Liver (tissue), 9 donors: ENCODE results near the gene CDC42BPB. TPM values are rescaled to one million over a fixed set of nuclear protein-coding genes. Genes with fewer than 3 reads are reported as not detected.

Experiments used
- DNase-seq: peaks from one replicate; pipeline ENCODE4 v3.0.0-alpha.2; 2017; ENCODE audit warnings: low spot score
- H3K27ac ChIP-seq, 2 donors: one replicate each; pipeline ENCODE4 v1.7.0; 2013; ENCODE audit warnings: inconsistent platforms in 2 of 2, low read length in 2 of 2, control low read depth in 1 of 2, low read depth in 1 of 2, mild to moderate bottlenecking in 1 of 2
- H3K27me3 ChIP-seq, 4 donors: one replicate each; pipeline versions ENCODE4 v1.6.1 to v1.7.0; 2013; ENCODE audit warnings: low read length in 3 of 4, inconsistent platforms in 1 of 4, mild to moderate bottlenecking in 1 of 4, moderate library complexity in 1 of 4; ENCODE audit not compliant: control insufficient read depth in 4 of 4, insufficient read depth in 4 of 4
- H3K36me3 ChIP-seq, 4 donors: one replicate each; pipeline versions ENCODE4 v1.6.1 to v1.7.0; 2013; ENCODE audit warnings: low read length in 3 of 4, mild to moderate bottlenecking in 3 of 4, low read depth in 1 of 4, moderate library complexity in 1 of 4; ENCODE audit not compliant: control insufficient read depth in 4 of 4, insufficient read depth in 3 of 4
- H3K4me1 ChIP-seq, 4 donors: one replicate each; pipeline versions ENCODE4 v1.6.1 to v1.7.0; 2013; ENCODE audit warnings: low read length in 3 of 4, mild to moderate bottlenecking in 3 of 4, moderate library complexity in 1 of 4; ENCODE audit not compliant: control insufficient read depth in 4 of 4, insufficient read depth in 4 of 4
- H3K4me3 ChIP-seq, 3 donors: one replicate each; pipeline versions ENCODE4 v1.6.1 to v1.7.0; 2013; ENCODE audit warnings: low read length in 3 of 3, control low read depth in 1 of 3, low read depth in 1 of 3, mild to moderate bottlenecking in 1 of 3
- H3K9ac ChIP-seq, 2 donors: one replicate each; pipeline ENCODE4 v1.7.0; 2013; ENCODE audit warnings: low read length in 2 of 2, mild to moderate bottlenecking in 2 of 2, moderate library complexity in 2 of 2, control low read depth in 1 of 2, low read depth in 1 of 2
- H3K9me3 ChIP-seq, 4 donors: one replicate each; pipeline versions ENCODE4 v1.6.1 to v1.7.0; 2013; ENCODE audit warnings: low read length in 3 of 4; ENCODE audit not compliant: control insufficient read depth in 4 of 4
- ATF3 ChIP-seq: IDR thresholded peaks from 2 replicates; pipeline ENCODE4 v1.6.1; 2016; ENCODE audit warnings: antibody characterized with exemption
- EGR1 ChIP-seq, 2 donors: IDR thresholded peaks; 2 replicates each; pipeline ENCODE4 v1.6.1; 2016 to 2018; ENCODE audit warnings: antibody characterized with exemption in 2 of 2, low read depth in 2 of 2
- FOXA1 ChIP-seq: IDR thresholded peaks from 2 replicates; pipeline ENCODE4 v1.6.1; 2016; ENCODE audit warnings: antibody characterized with exemption
- FOXA2 ChIP-seq: IDR thresholded peaks from 2 replicates; pipeline ENCODE4 v1.6.1; 2016; ENCODE audit warnings: antibody characterized with exemption
- GABPA ChIP-seq, 2 donors: IDR thresholded peaks in 1 of 2; conservative IDR thresholded peaks in 1 of 2; 2 replicates each; pipeline ENCODE4 v1.6.1; 2016; ENCODE audit warnings: antibody characterized with exemption in 2 of 2, mild to moderate bottlenecking in 1 of 2, moderate library complexity in 1 of 2
- HNF4A ChIP-seq, 2 donors: conservative IDR thresholded peaks; 2 replicates each; pipeline ENCODE4 v1.6.1; 2016; ENCODE audit warnings: antibody characterized with exemption in 2 of 2, mild to moderate bottlenecking in 2 of 2
- HNF4G ChIP-seq: IDR thresholded peaks from 2 replicates; pipeline ENCODE4 v1.6.1; 2016; ENCODE audit warnings: antibody characterized with exemption
- JUND ChIP-seq, 2 donors: IDR thresholded peaks; 2 replicates each; pipeline ENCODE4 v1.6.1; 2016; ENCODE audit warnings: antibody characterized with exemption in 2 of 2
- NR2F2 ChIP-seq: IDR thresholded peaks from 2 replicates; pipeline ENCODE4 v1.6.1; 2016; ENCODE audit warnings: antibody characterized with exemption
- RAD21 ChIP-seq, 2 donors: IDR thresholded peaks; 2 replicates each; pipeline ENCODE4 v1.6.1; 2016; ENCODE audit warnings: antibody characterized with exemption in 2 of 2, mild to moderate bottlenecking in 2 of 2
- REST ChIP-seq: IDR thresholded peaks from 2 replicates; pipeline ENCODE4 v1.6.1; 2016; ENCODE audit warnings: antibody characterized with exemption, mild to moderate bottlenecking
- RXRA ChIP-seq, 2 donors: IDR thresholded peaks; 2 replicates each; pipeline ENCODE4 v1.6.1; 2017 to 2018; ENCODE audit warnings: antibody characterized with exemption in 2 of 2, mild to moderate bottlenecking in 1 of 2
- SP1 ChIP-seq: IDR thresholded peaks from 2 replicates; pipeline ENCODE4 v1.6.1; 2018; ENCODE audit warnings: antibody characterized with exemption, mild to moderate bottlenecking
- TAF1 ChIP-seq: conservative IDR thresholded peaks from 2 replicates; pipeline ENCODE4 v1.6.1; 2016; ENCODE audit warnings: antibody characterized with exemption, mild to moderate bottlenecking
- YY1 ChIP-seq: IDR thresholded peaks from 2 replicates; pipeline ENCODE4 v1.6.1; 2016; ENCODE audit warnings: antibody characterized with exemption, mild to moderate bottlenecking
- ZBTB33 ChIP-seq: IDR thresholded peaks from 2 replicates; pipeline ENCODE4 v1.6.1; 2016; ENCODE audit warnings: antibody characterized with exemption
- WGBS: extraction: QIAGEN DNeasy Blood & Tissue Kit; methylation state at CpG from one replicate; pipeline ENCODE4 v1.1.7; 2013; 5-methylcytosine and 5-hydroxymethylcytosine counted together
- polyA plus RNA-seq, 2 donors: library from polyadenylated mRNA; stranded (reverse) in 1 of 2; unstranded in 1 of 2; fragments of 200-250 nt in 1 of 2; fragments of >200 nt in 1 of 2; fragmentation: Nextera tagmentation in 1 of 2; extraction: Ambion mirVana in 1 of 2; gene quantifications; one replicate each; pipeline versions ENCODE4 v1.2.1 to v1.2.3, GENCODE V29; 2013 to 2015
- total RNA-seq, 2 donors: library from RNA; depleted of rRNA; stranded (reverse); fragments of >200 nt; gene quantifications; one replicate each; pipeline ENCODE4 v1.2.3, GENCODE V29; 2014
- TF ChIP-seq, protein P1 (sequence below): IDR thresholded peaks from 2 replicates; pipeline ENCODE4 v1.6.1; 2016; ENCODE audit warnings: antibody characterized with exemption
- TF ChIP-seq, protein P2 (sequence below): fragments of 150-350 bp; IDR thresholded peaks from 2 replicates; pipeline ENCODE4 v1.5.1; 2017; ENCODE audit warnings: improper control_type of control experiment, low read depth, low read length; ENCODE audit not compliant: missing input control
- donor health status: healthy.
- donor health status: healthy.
- donor health status: healthy.
- donor health status: healthy.
- donor health status: healthy.

The CDC42BPB gene
- total and polyA plus RNA-seq, 4 donors: 4.1 to 78.7 (median 29.7) TPM

DNA sequence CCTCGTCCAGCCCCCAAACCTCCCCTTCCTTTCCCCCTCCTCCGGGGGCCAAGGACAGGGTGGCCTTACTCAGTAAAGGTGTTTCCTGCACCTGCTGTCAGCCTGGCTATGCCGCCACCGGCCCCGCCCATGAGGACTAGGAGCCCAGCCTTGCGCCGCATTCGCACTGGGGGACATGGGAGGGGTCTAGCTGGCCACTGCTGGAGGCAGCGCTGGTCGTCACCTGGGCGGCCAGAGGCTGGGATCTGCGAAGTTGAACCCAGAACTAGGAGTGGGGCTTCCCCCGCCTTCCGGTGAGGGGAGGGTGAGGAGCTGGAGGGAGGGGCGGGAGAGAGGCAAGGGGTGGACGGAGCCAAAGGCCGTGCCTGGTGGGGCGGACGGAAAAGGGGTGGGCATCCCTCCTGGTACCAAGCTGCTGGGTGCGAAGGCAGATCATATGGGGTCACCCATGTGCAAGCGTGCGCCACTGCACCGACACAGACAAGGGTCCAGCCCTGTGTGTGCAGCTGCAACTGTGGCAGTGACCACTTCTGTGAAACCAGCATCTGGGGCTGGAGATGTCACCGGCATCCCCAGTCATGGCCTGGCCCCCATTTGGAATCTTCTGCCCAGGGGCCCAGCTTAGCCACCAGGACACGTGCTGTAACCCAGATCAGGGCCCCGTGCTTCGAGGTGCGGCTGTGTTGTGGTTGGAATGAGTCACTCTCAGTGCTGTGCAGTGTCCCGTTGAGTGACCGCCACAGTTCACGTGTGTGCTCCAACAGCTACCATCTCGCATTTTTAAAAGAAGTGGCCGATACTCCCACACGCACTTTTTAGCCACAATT lies 126.4 kb downstream of the CDC42BPB start:
- no peaks in the 10 kb centered on the region for H3K9me3 ChIP-seq
- peaks cover 0 to 3% (median 0%) of the 10 kb centered on the region in 4 donors for H3K36me3 ChIP-seq
- H3K27me3 ChIP-seq: peaks cover 0 to 2% (median 0%) of the 10 kb centered on the region in 4 donors
- no peak overlapping the region for H3K27ac ChIP-seq
- TF ChIP-seq JUND (IDR thresholded peaks at IDR 0.05) (no peak), RAD21 (IDR thresholded peaks at IDR 0.05) (no peak), YY1 (no peak), ATF3 (no peak), HNF4G (no peak), REST (no peak), FOXA2 (no peak), NR2F2 (no peak), HNF4A (conservative IDR thresholded peaks at IDR 0.05) (no peak), RXRA (IDR thresholded peaks at IDR 0.05) (no peak), SP1 (no peak)
- TF ChIP-seq, protein P1, sequence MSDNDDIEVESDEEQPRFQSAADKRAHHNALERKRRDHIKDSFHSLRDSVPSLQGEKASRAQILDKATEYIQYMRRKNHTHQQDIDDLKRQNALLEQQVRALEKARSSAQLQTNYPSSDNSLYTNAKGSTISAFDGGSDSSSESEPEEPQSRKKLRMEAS: no peak
- WGBS: 84% methylated on average over 34 of the region's 34 CpGs
- no peak overlapping the region for H3K4me3 ChIP-seq
- no peak for DNase-seq
- H3K4me1 ChIP-seq: peaks cover 2 to 28% (median 19%) of the 10 kb centered on the region in 4 donors
- H3K9ac ChIP-seq: no peak overlapping the region

DNA sequence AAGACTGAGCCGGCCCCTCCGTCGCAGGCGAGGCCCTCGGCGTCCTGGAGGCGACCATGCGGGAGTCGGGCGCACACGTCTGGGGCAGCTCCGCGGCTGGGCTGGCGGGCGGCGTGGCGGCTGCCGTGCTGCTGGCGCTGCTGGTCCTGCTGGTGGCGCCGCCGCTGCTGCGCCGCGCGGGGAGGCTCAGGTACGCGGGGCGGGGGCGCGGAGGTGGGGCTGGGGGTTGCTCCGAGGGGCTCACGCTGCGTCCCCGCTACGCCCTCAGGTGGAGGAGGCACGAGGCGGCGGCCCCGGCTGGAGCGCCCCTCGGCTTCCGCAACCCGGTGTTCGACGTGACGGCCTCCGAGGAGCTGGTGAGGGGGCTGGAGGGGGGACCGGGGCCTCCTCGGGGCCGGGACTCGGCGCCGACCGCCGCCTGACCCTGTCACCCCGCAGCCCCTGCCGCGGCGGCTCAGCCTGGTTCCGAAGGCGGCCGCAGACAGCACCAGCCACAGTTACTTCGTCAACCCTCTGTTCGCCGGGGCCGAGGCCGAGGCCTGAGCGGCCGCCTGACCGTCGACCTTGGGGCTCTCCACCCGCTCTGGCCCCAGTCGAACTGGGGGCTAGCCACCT lies 127.1 kb downstream of the CDC42BPB start:
- Histone ChIP-seq H3K27me3 (peaks cover 0 to 2% (median 0%) of the 10 kb centered on the region in 4 donors), H3K36me3 (peaks cover 0 to 3% (median 0%) of the 10 kb centered on the region in 4 donors), H3K4me1 (peaks cover 2 to 28% (median 19%) of the 10 kb centered on the region in 4 donors), H3K9ac (no peak overlapping the region), H3K4me3 (no peak overlapping the region), H3K27ac (no peak overlapping the region), H3K9me3 (no peaks in the 10 kb centered on the region)
- DNase-seq: no peak
- TF ChIP-seq, protein P2, sequence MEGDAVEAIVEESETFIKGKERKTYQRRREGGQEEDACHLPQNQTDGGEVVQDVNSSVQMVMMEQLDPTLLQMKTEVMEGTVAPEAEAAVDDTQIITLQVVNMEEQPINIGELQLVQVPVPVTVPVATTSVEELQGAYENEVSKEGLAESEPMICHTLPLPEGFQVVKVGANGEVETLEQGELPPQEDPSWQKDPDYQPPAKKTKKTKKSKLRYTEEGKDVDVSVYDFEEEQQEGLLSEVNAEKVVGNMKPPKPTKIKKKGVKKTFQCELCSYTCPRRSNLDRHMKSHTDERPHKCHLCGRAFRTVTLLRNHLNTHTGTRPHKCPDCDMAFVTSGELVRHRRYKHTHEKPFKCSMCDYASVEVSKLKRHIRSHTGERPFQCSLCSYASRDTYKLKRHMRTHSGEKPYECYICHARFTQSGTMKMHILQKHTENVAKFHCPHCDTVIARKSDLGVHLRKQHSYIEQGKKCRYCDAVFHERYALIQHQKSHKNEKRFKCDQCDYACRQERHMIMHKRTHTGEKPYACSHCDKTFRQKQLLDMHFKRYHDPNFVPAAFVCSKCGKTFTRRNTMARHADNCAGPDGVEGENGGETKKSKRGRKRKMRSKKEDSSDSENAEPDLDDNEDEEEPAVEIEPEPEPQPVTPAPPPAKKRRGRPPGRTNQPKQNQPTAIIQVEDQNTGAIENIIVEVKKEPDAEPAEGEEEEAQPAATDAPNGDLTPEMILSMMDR: no peak
- TF ChIP-seq FOXA1 (no peak), RAD21 (IDR thresholded peaks at IDR 0.05) (no peak), RXRA (IDR thresholded peaks at IDR 0.05) (no peak), NR2F2 (no peak), TAF1 (no peak), FOXA2 (no peak), SP1 (no peak), ZBTB33 (no peak), EGR1 (IDR thresholded peaks at IDR 0.05; ENCODE audit: low read depth in 2 of 2) (no peak), ATF3 (no peak), HNF4G (no peak), YY1 (no peak), JUND (IDR thresholded peaks at IDR 0.05) (no peak), GABPA (IDR thresholded peaks at IDR 0.05 in 1 of 2, conservative IDR thresholded peaks at IDR 0.05 in 1 of 2) (no peak), HNF4A (conservative IDR thresholded peaks at IDR 0.05) (no peak)
- TF ChIP-seq, protein P1: no peak
- WGBS: 51% methylated on average over 74 of the region's 74 CpGs
